ES-I3 (cell line): Measurements from ENCODE around the gene GATAD2A.
A peak's percentile ranks its signal among the peaks of the same experiment; 100 is the strongest.

Experiments used
- H3K36me3 ChIP-seq: 2 replicates; pipeline ENCODE4 v1.6.1; 2013; ENCODE audit warnings: mild to moderate bottlenecking, low read length, control low read depth, moderate library complexity; ENCODE audit not compliant: insufficient read depth
- H3K4me1 ChIP-seq: 2 replicates; pipeline ENCODE4 v1.6.1; 2013; ENCODE audit warnings: mild to moderate bottlenecking, control low read depth, low read length; ENCODE audit not compliant: insufficient read depth
- H3K9ac ChIP-seq: 2 replicates; pipeline ENCODE4 v1.6.1; 2013; ENCODE audit warnings: low read depth, mild to moderate bottlenecking, low read length, moderate library complexity
- H3K9me3 ChIP-seq: 2 replicates; pipeline ENCODE4 v1.6.1; 2013; ENCODE audit warnings: mild to moderate bottlenecking, low read length, moderate library complexity; ENCODE audit not compliant: control insufficient read depth, insufficient read depth

Gene GATAD2A

DNA sequence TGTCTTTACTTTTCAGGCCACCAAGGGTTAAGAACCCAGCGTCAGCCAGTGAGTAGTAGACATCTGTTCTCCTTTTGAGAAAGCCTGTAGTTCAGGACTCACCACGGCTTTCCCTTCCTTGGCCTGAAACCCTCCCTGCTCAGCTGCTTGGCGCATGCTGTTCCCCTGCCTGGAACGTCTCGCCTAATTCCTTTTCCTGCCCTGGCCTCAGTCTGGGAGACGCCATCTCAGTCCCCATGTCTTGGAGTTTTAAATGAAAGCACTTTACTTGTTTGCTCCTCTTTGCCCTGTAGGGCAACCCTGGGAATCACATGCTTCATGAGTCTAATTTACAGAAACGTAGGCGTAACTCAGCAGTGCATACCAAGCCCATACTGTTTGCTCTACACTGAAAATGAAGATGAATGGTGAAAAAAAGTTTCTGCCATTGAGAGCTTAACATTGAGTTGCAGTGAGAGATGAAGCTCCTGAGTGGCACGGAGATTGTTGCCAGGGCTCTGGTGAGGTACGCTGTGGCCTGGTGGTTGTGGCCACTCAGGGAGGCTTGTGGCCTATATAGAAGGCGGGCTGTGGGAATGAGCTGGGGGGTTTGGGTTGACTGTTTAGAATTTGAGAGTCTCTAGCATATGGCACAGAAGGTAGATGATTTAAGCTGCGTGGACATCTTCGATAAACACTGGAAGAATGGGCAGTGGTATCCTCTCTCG is 52.8 kb downstream of the GATAD2A start:
- Histone ChIP-seq H3K9ac (no peak overlapping the region), H3K4me1 (peaks cover 34% of the 10 kb centered on the region), H3K9me3 (no peaks in the 10 kb centered on the region), H3K36me3 (0 out of 2 replicates have a peak, but pooled peaks cover 3% of the 10 kb centered on the region)

DNA sequence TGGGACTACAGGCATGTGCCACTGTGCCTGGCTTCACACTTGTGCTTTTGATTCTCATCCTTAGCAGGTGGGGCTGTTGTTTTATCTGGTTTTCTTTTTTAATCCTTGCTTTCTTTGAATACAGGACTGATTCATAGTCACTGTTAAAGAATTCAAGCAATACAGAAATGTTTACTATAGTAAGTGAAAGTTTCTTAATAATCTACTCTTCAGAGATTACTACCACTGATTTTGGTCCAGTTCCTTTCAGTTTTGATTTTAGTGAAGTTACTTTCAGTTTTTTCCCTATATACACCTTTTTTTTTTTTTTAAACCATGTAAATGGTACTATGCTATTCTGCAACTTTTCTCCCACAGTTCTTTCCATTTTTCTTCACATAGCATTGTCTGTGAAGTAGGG is 53.6 kb downstream of the GATAD2A start:
- Histone ChIP-seq H3K9ac (no peak overlapping the region), H3K9me3 (no peaks in the 10 kb centered on the region), H3K36me3 (0 out of 2 replicates have a peak, but pooled peaks cover 3% of the 10 kb centered on the region), H3K4me1 (peaks cover 42% of the 10 kb centered on the region)

DNA sequence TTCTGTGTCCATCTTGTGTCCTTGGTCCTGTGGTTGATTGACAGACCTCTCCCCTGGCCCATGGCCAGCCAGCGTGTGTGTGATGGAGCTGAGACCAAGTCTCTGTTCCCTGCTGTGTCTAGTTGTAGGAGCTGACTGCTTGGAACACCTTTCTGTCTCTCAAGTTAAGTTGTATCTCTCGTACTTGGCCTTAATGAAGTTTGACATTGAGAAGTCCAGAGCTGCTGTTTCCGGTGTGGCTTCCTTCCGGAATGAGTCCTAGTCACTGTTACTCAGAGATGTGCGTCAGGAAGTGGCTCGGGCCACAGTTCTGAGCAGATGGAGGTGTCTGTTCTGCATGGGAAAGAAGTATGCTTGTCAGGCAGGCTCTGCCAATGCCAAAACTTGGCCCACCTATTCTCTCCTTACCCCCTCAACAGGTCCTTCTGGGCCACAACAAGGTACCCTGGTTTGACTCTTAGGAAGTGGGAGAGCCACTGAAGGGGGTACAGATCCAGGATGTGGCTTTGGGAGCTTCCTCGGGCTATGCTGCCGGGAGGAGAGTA is 54.3 kb downstream of the GATAD2A start:
- H3K9ac ChIP-seq = no peak overlapping the region
- H3K4me1 ChIP-seq = peaks cover 49% of the 10 kb centered on the region
- no peaks in the 10 kb centered on the region for H3K9me3 ChIP-seq
- 0 out of 2 replicates have a peak, but pooled peaks cover 3% of the 10 kb centered on the region for H3K36me3 ChIP-seq

DNA sequence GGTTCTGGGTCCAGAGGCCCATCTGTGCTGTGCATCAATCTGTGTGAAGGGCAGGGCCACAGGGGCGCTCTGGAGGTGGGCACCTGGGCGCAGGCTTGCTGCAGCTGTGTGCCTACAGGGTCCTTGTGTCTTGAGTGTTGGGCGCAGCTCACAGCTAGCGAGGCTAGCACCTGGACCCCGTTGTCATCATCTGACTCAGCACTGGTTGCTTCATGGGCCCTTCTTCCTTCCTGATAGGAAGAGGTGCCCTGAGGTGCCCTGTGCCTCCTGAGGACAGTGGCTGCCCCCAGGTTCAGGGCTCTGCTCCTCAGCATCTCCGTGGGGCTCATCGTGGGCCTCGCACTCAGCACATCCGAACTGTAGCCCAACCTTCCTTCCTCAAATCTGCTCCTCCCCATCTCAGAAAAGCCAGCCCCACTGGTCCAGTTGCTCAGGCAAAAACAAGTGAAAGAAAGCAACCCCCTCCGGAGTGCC is 54.8 kb downstream of the GATAD2A start:
- peaks cover 5% of the 10 kb centered on the region; the same call in 1 of the 2 replicates for H3K36me3 ChIP-seq
- peak overlapping the region; percentile 11; the same call in 1 of the 2 replicates for H3K9ac ChIP-seq
- peaks cover 50% of the 10 kb centered on the region for H3K4me1 ChIP-seq
- no peaks in the 10 kb centered on the region for H3K9me3 ChIP-seq

DNA sequence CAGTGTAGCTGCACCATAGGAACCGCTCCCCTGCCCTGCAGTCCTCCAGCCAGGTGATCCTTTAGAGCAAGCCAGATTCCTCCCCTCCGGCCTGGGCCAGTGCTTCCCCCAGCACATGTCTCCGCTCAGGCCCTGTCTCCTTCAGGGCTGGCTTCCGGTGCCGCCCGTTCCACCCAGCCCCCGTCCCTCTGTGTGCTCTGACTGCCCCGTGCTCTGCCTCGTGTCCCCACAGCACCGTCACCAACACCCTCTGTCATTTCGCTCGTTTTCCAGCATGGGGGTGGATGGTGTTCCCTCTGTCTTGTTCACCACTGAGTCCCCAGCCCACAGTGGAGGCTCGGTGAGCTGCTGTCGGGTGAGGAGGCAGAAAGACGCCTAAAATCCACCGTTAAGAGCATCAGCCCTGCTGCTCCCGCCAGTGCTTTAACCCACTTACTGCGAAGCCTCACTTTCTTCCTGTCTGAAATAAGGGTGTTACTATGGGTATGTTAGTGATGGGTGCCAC is 55.3 kb downstream of the GATAD2A start:
- H3K9ac ChIP-seq = peak overlapping the region; percentile 11; the same call in 1 of the 2 replicates
- H3K9me3 ChIP-seq = no peaks in the 10 kb centered on the region
- peaks cover 50% of the 10 kb centered on the region for H3K4me1 ChIP-seq
- peaks cover 8% of the 10 kb centered on the region; the same call in 1 of the 2 replicates for H3K36me3 ChIP-seq

DNA sequence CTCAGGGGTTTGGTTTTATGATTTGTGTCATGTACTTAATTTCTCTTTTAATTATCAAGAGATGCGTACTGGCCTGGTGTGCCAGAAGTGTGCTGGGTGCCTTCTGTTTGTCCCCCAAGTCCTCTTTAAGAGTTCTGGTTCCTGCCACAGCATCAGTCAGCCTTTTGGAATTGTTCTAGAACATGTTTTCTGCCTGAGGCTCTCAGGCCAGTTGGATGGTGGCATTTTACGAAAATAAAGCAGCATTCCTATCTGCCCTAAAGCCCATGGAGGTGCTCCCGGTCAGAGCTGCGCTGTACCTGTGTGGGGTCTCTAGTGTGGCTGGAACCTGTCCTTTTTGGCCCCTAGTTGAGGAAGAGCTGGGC is 55.8 kb downstream of the GATAD2A start:
- Histone ChIP-seq H3K36me3 (peaks cover 11% of the 10 kb centered on the region; the same call in 1 of the 2 replicates), H3K9me3 (no peaks in the 10 kb centered on the region), H3K9ac (peak overlapping the region; percentile 4), H3K4me1 (peaks cover 50% of the 10 kb centered on the region)

DNA sequence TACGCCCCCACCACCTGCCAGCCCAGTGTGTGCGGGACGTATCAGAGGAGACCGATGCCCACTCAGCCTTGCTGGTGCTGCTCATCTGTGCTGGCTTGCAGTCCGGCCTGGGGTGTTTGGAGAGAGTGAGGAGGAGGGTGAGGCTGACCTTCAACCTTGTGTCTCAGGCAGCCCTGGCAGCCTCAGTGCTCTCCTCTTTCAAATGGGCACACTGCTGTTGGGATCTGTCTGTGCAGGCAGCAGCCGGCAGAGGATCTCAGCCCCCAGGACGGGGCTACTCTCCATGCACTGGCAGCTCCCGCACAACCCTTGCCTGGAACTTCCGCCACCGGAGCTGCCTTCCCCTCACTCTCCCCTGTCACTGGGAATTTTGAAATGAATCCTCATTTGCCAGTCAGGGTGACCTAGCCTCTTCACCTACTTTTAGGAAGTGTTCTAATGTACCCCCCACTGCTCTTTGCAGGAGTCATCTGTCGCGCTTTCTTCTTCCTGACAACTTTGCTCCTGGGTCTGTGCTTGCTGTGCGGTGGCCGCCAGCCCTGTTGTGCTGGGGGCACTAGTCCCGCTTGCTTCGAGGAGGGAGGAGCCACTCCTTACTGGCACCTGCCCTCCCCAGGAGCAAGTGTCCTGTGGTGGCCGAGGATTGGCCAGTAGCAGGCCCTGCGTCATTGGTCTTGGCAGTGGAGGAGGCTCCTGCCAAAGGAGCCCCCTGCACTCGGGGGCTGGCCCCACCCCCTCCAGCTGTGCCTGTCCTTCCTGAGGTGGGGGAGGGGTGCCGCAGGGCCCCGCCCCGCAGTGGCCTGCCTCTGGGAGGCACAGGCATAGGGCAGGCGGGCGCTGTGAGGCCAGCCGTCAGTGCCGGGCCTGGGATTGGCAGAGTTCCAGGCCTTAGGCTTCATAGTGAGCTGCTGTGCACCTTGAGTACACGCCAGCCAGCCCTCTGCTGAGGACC is 56.5 kb downstream of the GATAD2A start:
- peaks cover 50% of the 10 kb centered on the region for H3K4me1 ChIP-seq
- H3K36me3 ChIP-seq = peaks cover 15% of the 10 kb centered on the region
- no peaks in the 10 kb centered on the region for H3K9me3 ChIP-seq
- H3K9ac ChIP-seq = peak overlapping the region; percentile 21; the same call in 1 of the 2 replicates

DNA sequence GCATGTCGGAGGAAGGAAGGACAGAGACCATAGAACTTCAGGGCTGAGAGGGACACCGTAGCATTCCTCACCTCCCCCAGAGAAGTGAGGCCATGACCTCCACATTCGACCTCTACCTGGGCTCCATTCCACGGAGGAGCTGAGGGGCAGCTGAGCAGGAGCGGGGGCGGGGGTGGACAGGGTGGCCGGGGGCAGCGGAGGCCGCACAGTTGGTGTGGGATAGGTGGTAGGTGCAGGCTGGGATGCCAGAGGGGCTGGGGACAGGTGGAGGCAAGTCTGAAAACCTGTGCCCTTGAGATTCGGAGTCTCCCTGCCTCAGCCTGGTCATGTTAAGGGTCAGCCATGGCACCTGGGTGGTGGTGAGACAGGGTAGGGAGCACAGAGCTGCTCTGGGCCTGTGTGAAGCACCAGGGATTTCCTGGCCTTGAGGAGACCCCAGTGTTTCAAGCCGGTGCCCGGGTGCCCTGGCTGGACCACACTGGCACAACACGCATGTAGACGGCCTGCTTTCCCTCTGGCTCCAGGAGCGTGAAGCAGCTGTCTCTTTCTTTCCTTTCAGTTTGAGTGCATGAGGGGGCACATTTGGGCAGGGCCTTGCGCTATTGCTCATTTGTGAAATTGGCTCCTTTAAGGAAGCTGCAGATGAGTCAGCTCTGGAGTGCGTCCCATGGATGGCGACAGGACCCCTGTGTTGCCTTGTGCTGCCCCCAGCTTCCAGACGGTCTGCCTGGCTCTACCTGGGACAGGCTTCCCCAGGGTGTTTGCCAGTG is 58.1 kb downstream of the GATAD2A start:
- peak overlapping the region; percentile 8; the same call in 1 of the 2 replicates for H3K9ac ChIP-seq
- H3K36me3 ChIP-seq = peaks cover 23% of the 10 kb centered on the region
- peaks cover 12% of the 10 kb centered on the region for H3K9me3 ChIP-seq
- H3K4me1 ChIP-seq = peaks cover 50% of the 10 kb centered on the region

DNA sequence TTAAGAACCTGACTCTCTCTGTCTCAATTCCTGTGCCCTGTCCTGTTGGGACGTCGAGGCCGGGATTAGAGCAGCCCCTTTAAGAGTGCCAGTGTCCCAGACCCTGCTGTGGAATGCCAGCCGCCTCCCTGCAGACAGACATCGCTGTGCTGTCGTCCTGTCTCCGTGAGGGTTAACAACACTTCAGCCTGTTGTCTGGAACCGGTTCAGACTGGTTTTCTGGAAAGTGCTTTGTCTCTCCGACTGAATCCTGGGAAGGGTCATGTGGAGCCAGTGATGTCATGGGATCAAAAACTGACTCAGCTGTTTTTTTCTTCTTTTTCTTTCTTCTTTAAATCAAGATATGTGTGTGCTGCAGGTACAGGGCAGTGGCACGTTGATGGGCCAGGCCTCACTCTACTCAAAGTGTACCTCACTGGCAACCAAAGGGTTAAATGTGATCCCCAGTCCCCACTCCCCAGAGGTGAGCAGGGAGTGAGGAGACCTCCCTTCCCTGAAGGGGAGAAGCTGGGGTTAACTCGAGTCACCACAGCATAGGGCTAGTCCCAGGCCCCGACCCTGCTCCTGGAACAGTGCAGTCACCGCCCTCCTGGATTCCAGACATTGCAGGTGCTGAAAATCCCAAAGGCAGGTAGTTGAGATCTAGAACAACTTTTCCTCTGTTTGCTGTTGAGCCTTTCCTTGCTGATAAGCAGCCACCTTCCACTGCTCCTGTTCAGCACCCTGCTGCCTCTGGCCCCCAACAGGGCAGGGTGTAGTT is 59.0 kb downstream of the GATAD2A start:
- H3K9me3 ChIP-seq = peaks cover 12% of the 10 kb centered on the region
- H3K4me1 ChIP-seq = peaks cover 47% of the 10 kb centered on the region
- peaks cover 19% of the 10 kb centered on the region for H3K36me3 ChIP-seq
- H3K9ac ChIP-seq = 0 out of 2 replicates have a peak overlapping the region, but pooled peaks have one; percentile 4

DNA sequence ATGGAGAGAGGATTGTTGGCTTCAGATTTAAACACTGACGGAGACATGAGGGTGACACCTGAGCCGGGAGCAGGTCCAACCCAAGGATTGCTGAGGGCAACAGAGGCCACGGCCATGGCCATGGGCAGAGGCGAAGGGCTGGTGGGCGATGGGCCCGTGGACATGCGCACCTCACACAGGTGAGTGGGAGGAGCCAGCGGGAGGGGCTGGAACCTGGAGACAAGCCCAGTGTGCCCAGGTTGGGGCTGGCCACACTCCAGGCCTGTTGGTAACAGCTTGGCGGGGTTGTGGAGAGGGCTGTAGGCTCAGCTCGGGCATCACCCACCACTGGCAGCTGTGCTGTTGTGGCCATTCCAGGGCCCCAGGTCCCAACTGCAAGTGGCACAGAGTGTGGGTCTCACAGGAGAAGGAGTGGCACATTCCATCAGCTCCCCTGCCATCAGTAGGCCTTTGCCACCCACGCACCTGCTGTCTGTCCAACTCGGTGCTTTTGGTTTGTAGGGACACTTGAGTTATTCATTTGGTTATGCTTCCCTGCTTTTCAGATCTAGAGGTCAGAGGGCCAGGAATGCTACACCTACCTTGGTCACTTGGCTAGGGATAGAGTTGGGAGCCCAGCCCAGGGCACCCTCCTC is 60.1 kb downstream of the GATAD2A start:
- H3K9ac ChIP-seq = no peak overlapping the region
- peaks cover 19% of the 10 kb centered on the region for H3K36me3 ChIP-seq
- peaks cover 12% of the 10 kb centered on the region for H3K9me3 ChIP-seq
- H3K4me1 ChIP-seq = peaks cover 37% of the 10 kb centered on the region

DNA sequence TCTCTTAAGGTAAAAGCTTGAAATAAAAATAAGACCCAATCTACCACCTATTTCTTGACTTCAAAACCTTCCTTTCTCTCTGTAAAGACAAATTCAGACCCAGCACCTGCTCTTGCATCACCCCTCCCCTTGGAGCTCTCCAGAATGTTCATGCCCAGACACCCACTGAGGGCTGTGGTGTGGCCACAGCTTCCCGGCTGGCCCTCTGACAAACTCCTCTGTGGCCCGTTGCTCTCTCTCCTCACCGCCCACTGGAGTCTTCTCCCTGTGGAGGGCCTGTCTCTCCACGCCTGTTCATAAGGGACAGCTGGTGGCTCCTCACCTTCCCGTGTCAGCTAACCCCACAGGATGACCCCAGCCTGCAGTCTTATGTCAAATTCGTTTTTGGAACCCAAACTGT is 60.7 kb downstream of the GATAD2A start:
- H3K9ac ChIP-seq = no peak overlapping the region
- H3K9me3 ChIP-seq = peaks cover 12% of the 10 kb centered on the region
- peaks cover 31% of the 10 kb centered on the region for H3K4me1 ChIP-seq
- peaks cover 19% of the 10 kb centered on the region for H3K36me3 ChIP-seq

DNA sequence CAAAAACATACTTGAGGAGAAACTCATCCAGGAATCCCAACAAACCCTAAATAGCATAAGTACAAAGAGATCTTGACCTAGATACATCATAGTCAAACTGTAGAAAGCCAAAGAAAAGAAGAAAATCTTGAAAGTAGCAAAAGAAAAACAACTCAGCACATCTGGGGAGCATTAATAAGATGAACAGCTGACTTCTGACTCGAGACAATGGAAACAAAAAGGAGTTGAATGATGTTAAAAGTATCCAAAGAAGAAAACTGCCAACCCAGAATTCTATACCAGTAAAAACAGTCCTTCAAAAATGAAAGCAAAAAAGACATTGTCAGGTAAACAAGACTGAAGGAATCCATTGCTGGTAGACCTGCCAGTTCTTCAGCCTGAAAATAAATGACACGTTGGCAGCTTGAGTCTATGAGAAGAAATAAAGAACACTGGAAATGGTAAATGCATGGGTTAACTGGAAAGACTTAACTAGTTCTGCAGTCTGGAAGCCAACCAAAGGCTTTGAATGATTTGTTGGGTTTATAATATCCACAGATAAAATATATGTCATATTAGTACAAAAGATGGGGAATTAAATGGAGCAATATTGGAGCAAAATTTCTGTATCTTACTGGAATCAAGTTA is 63.1 kb downstream of the GATAD2A start:
- peaks cover 12% of the 10 kb centered on the region for H3K9me3 ChIP-seq
- peaks cover 14% of the 10 kb centered on the region for H3K4me1 ChIP-seq
- no peak overlapping the region for H3K9ac ChIP-seq
- H3K36me3 ChIP-seq = peaks cover 19% of the 10 kb centered on the region
